ENCODE results near the gene PIGL. TPM values are rescaled to one million over a fixed set of nuclear protein-coding genes. Genes with fewer than 3 reads are reported as not detected.
"Not testable (repeated sequence)": the region's sequence is repeated elsewhere in the genome, so short reads cannot be mapped to it uniquely, and the experiment has no call there.

PIGL gene
- polyA plus RNA-seq, 1 donor from 2014 or later = 14.7 TPM

- no peak overlapping the region for H3K4me3 Mint-ChIP-seq
- no peaks in the 10 kb centered on the region for H3K27me3 Mint-ChIP-seq
- peaks cover 4 to 5% (median 5%) of the 10 kb centered on the region in 3 donors for H3K4me1 Mint-ChIP-seq
- no peaks in the 10 kb centered on the region for H3K9me3 Mint-ChIP-seq
- H3K36me3 Mint-ChIP-seq = peaks cover 3% of the 10 kb centered on the region
- H3K27ac Mint-ChIP-seq = no peak overlapping the region
Measured at GRCh38 chr17:16275024-16275423, 58.0 kb downstream of the PIGL start.

- no peak overlapping the region for H3K27ac Mint-ChIP-seq
- H3K9me3 Mint-ChIP-seq = no peaks in the 10 kb centered on the region
- H3K27me3 Mint-ChIP-seq = no peaks in the 10 kb centered on the region
- peaks cover 4 to 5% (median 5%) of the 10 kb centered on the region in 3 donors for H3K4me1 Mint-ChIP-seq
- H3K36me3 Mint-ChIP-seq = peaks cover 3% of the 10 kb centered on the region
- H3K4me3 Mint-ChIP-seq = no peak overlapping the region
Measured at GRCh38 chr17:16277163-16277562, 60.2 kb downstream of the PIGL start.

- H3K27me3 Mint-ChIP-seq = no peaks in the 10 kb centered on the region
- no peak overlapping the region for H3K4me3 Mint-ChIP-seq
- no peaks in the 10 kb centered on the region for H3K9me3 Mint-ChIP-seq
- peaks cover 12 to 17% (median 12%) of the 10 kb centered on the region in 3 donors for H3K4me1 Mint-ChIP-seq
- H3K27ac Mint-ChIP-seq = no peak overlapping the region
- peaks cover 10% of the 10 kb centered on the region for H3K36me3 Mint-ChIP-seq
Measured at GRCh38 chr17:16281351-16281750, 64.3 kb downstream of the PIGL start.

- H3K36me3 Mint-ChIP-seq = peaks cover 10% of the 10 kb centered on the region
- peaks cover 22 to 29% (median 23%) of the 10 kb centered on the region in 3 donors for H3K4me1 Mint-ChIP-seq
- H3K27ac Mint-ChIP-seq = no peak overlapping the region
- H3K27me3 Mint-ChIP-seq = no peaks in the 10 kb centered on the region
- no peak overlapping the region for H3K4me3 Mint-ChIP-seq
- H3K9me3 Mint-ChIP-seq = no peaks in the 10 kb centered on the region
Measured at GRCh38 chr17:16282522-16282921, 65.5 kb downstream of the PIGL start.

- peaks cover 29 to 36% (median 32%) of the 10 kb centered on the region in 3 donors for H3K4me1 Mint-ChIP-seq
- H3K27me3 Mint-ChIP-seq = no peaks in the 10 kb centered on the region
- H3K27ac Mint-ChIP-seq = no peak overlapping the region
- peaks cover 7% of the 10 kb centered on the region for H3K36me3 Mint-ChIP-seq
- no peak overlapping the region for H3K4me3 Mint-ChIP-seq
- no peaks in the 10 kb centered on the region for H3K9me3 Mint-ChIP-seq
Measured at GRCh38 chr17:16283705-16284104, 66.7 kb downstream of the PIGL start.

GRCh38 chr17:16285646-16286008 is 68.6 kb downstream of the PIGL start:
- H3K4me1 Mint-ChIP-seq = peaks cover 38 to 46% (median 39%) of the 10 kb centered on the region in 3 donors
- peak overlapping the region; percentile 71 to 93 (median 77) for H3K4me3 Mint-ChIP-seq
- H3K9me3 Mint-ChIP-seq = no peaks in the 10 kb centered on the region

GRCh38 chr17:16286009-16286946 is 69.3 kb downstream of the PIGL start:
- Mint-ChIP-seq H3K9me3 (no peaks in the 10 kb centered on the region), H3K4me1 (peaks cover 39 to 46% (median 41%) of the 10 kb centered on the region in 3 donors), H3K36me3 (peaks cover 7% of the 10 kb centered on the region), H3K27ac (peak overlapping the region; percentile 89 to 98 (median 91)), H3K27me3 (no peaks in the 10 kb centered on the region), H3K4me3 (peak overlapping the region; percentile 71 to 93 (median 77))

More at GRCh38 chr17:16285646-16286008, 68.6 kb downstream of the PIGL start:
- Mint-ChIP-seq H3K27me3 (no peaks in the 10 kb centered on the region), H3K36me3 (peaks cover 7% of the 10 kb centered on the region), H3K27ac (peak overlapping the region; percentile 89 to 98 (median 91))

- H3K4me1 Mint-ChIP-seq = peaks cover 39 to 46% (median 41%) of the 10 kb centered on the region in 3 donors
- H3K27ac Mint-ChIP-seq = peak overlapping the region; percentile 89 to 98 (median 91)
- H3K36me3 Mint-ChIP-seq = peaks cover 7% of the 10 kb centered on the region
Measured at GRCh38 chr17:16286947-16287562, 70.0 kb downstream of the PIGL start.

GRCh38 chr17:16287563-16288027 is 70.6 kb downstream of the PIGL start:
- H3K27ac Mint-ChIP-seq = peak overlapping the region; percentile 89 to 98 (median 91)
- no peaks in the 10 kb centered on the region for H3K27me3 Mint-ChIP-seq
- H3K9me3 Mint-ChIP-seq = no peaks in the 10 kb centered on the region

More at GRCh38 chr17:16286947-16287562, 70.0 kb downstream of the PIGL start:
- Mint-ChIP-seq H3K27me3 (no peaks in the 10 kb centered on the region), H3K4me3 (peak overlapping the region; percentile 71 to 93 (median 77)), H3K9me3 (no peaks in the 10 kb centered on the region)

GRCh38 chr17:16288860-16289571 is 72.0 kb downstream of the PIGL start:
- peak overlapping the region; percentile 71 to 98 (median 91) for H3K27ac Mint-ChIP-seq
- no peaks in the 10 kb centered on the region for H3K27me3 Mint-ChIP-seq
- peaks cover 7% of the 10 kb centered on the region for H3K36me3 Mint-ChIP-seq
- no peaks in the 10 kb centered on the region for H3K9me3 Mint-ChIP-seq
- peak overlapping the region in 3 of 4 donors; percentile 46 to 75 (median 63) for H3K4me3 Mint-ChIP-seq
- H3K4me1 Mint-ChIP-seq = peaks cover 41 to 48% (median 48%) of the 10 kb centered on the region in 3 donors

More at GRCh38 chr17:16287563-16288027, 70.6 kb downstream of the PIGL start:
- peaks cover 7% of the 10 kb centered on the region for H3K36me3 Mint-ChIP-seq
- peak overlapping the region; percentile 71 to 93 (median 77) for H3K4me3 Mint-ChIP-seq
- peaks cover 41 to 48% (median 45%) of the 10 kb centered on the region in 3 donors for H3K4me1 Mint-ChIP-seq

- Mint-ChIP-seq H3K27ac (no peak overlapping the region), H3K4me3 (no peak overlapping the region), H3K36me3 (peaks cover 3% of the 10 kb centered on the region), H3K9me3 (no peaks in the 10 kb centered on the region), H3K4me1 (peaks cover 9 to 14% (median 10%) of the 10 kb centered on the region in 3 donors), H3K27me3 (no peaks in the 10 kb centered on the region)
Measured at GRCh38 chr17:16293931-16294330, 76.9 kb downstream of the PIGL start.

- Mint-ChIP-seq H3K9me3 (no peaks in the 10 kb centered on the region), H3K27ac (no peak overlapping the region), H3K4me3 (no peak overlapping the region), H3K36me3 (peaks cover 3% of the 10 kb centered on the region), H3K4me1 (peaks cover 5 to 8% (median 5%) of the 10 kb centered on the region in 3 donors), H3K27me3 (no peaks in the 10 kb centered on the region)
Measured at GRCh38 chr17:16294560-16294959, 77.5 kb downstream of the PIGL start.

- not testable (repeated sequence) for H3K36me3 Mint-ChIP-seq, H3K27ac Mint-ChIP-seq, H3K27me3 Mint-ChIP-seq, H3K4me1 Mint-ChIP-seq, H3K9me3 Mint-ChIP-seq, H3K4me3 Mint-ChIP-seq
Measured at GRCh38 chr17:16296072-16296471, 79.1 kb downstream of the PIGL start.

GRCh38 chr17:16297367-16298139 is 80.5 kb downstream of the PIGL start:
- no peaks in the 10 kb centered on the region for H3K9me3 Mint-ChIP-seq
- no peak overlapping the region for H3K4me3 Mint-ChIP-seq

More at GRCh38 chr17:16297367-16298139, 80.5 kb downstream of the PIGL start:
- Mint-ChIP-seq H3K27me3 (no peaks in the 10 kb centered on the region), H3K4me1 (peaks cover 0 to 4% (median 3%) of the 10 kb centered on the region in 3 donors), H3K36me3 (peaks cover 3% of the 10 kb centered on the region), H3K27ac (no peak overlapping the region)

Data from IgD-negative memory B cell (primary cell).